HCT116 (cell line): ENCODE measurements around the gene ZBTB7C. TPM values are rescaled to one million over a fixed set of nuclear protein-coding genes. Genes with fewer than 3 reads are reported as not detected.

Source experiments
- ATAC-seq: fragments of 200-7000 bp; cut with Tn5 transposase; 2 replicates; pipeline ENCODE4 v1.9.1; 2020; ENCODE audit warnings: mild to moderate bottlenecking, moderate library complexity
- BruUV-seq: library from RNA; stranded (reverse); fragments of 400-500 nt; replicated peaks from 2 replicates; lab custom pipeline; 2021; lab: Mats Ljungman, UMichigan
- CTCF ChIA-PET: fragments of 300-600 bp; sonication (Branson Sonifier 250); formaldehyde crosslinking; loops from one replicate; lab custom pipeline; 2021; ENCODE audit warnings: antibody characterized with exemption; lab: Charles Lee
- POLR2A ChIA-PET: fragments of 300-600, 350-600 bp; sonication (Branson Sonifier 250); formaldehyde crosslinking; loops from one replicate; lab custom pipeline; 2021; ENCODE audit warnings: antibody characterized with exemption; lab: Charles Lee
- RAD21 ChIA-PET, 2 experiments: fragments of 300-600 bp; sonication (Branson Sonifier 250); formaldehyde crosslinking; loops; one replicate each; lab custom pipeline; 2023; ENCODE audit warnings: low total read pairs in 2 of 2; ENCODE audit not compliant: uncharacterized antibody in 2 of 2, unreplicated experiment in 2 of 2, low non-redundant PET in 1 of 2; lab: Charles Lee
- DNase-seq: peaks from one replicate; pipeline ENCODE4 v3.0.0-alpha.2; 2010; ENCODE audit warnings: low read depth, low spot score
- H2AFZ ChIP-seq: fragments of 200-600 bp; shearing (Covaris generic), sonication (generic); 2 replicates; pipeline ENCODE4 v1.6.1; 2017; ENCODE audit warnings: low read depth, mixed run types, mixed read lengths, antibody characterized with exemption, low read length; ENCODE audit not compliant: poor library complexity, severe bottlenecking
- H3K27ac ChIP-seq: 2 replicates; pipeline ENCODE4 v1.5.1; 2012; ENCODE audit warnings: low read depth, low read length
- H3K27me3 ChIP-seq: fragments of 200-600 bp; sonication (generic); 2 replicates; pipeline ENCODE4 v1.6.1; 2016; ENCODE audit warnings: mixed run types, low read length, mixed read lengths; ENCODE audit not compliant: insufficient read depth
- H3K36me3 ChIP-seq, 2 experiments: fragments of 200-500 bp in 1 of 2; fragments of 200-600 bp in 1 of 2; sonication (Bioruptor generic) in 1 of 2; sonication (generic) in 1 of 2; 2 replicates each; pipeline versions ENCODE4 v1.5.1 to v1.6.1; 2014 to 2016; ENCODE audit warnings: low read length in 2 of 2, inconsistent platforms in 1 of 2, mixed read lengths in 1 of 2, mixed run types in 1 of 2; ENCODE audit not compliant: insufficient read depth in 2 of 2, control insufficient read depth in 1 of 2
- H3K4me1 ChIP-seq, 2 experiments: fragments of 200-600 bp in 1 of 2; sonication (generic) in 1 of 2; 2 replicates each; pipeline versions ENCODE4 v1.5.1 to v1.6.1; 2012 to 2017; ENCODE audit warnings: low read length in 2 of 2, inconsistent platforms in 1 of 2, mild to moderate bottlenecking in 1 of 2, mixed read lengths in 1 of 2, mixed run types in 1 of 2, moderate library complexity in 1 of 2; ENCODE audit not compliant: insufficient read depth in 2 of 2, control insufficient read depth in 1 of 2
- H3K4me2 ChIP-seq: fragments of 200-600 bp; sonication (generic); 2 replicates; pipeline ENCODE4 v1.6.1; 2017; ENCODE audit warnings: mixed run types, low read length, mixed read lengths
- H3K4me3 ChIP-seq, 2 experiments: fragments of 200-600 bp in 1 of 2; sonication (generic) in 1 of 2; replicated peaks in 1 of 2; 2 replicates each; pipeline ENCODE4 v1.5.1; 2011 to 2016; ENCODE audit warnings: low read length in 2 of 2, control low read depth in 1 of 2, low read depth in 1 of 2, mild to moderate bottlenecking in 1 of 2, mixed read lengths in 1 of 2, mixed run types in 1 of 2
- H3K79me2 ChIP-seq: fragments of 200-600 bp; sonication (generic); 2 replicates; pipeline ENCODE4 v1.6.1; 2017; ENCODE audit warnings: mild to moderate bottlenecking, mixed run types, low read length, moderate library complexity, mixed read lengths; ENCODE audit not compliant: insufficient read depth
- H3K9ac ChIP-seq: fragments of 200-600 bp; sonication (generic); 2 replicates; pipeline ENCODE4 v1.6.1; 2016; ENCODE audit warnings: low read length, mixed read lengths
- H3K9me2 ChIP-seq: fragments of 200-600 bp; sonication (generic), shearing (Covaris generic); 2 replicates; pipeline ENCODE4 v1.6.1; 2017; ENCODE audit warnings: mixed run types, mild to moderate bottlenecking, moderate library complexity; ENCODE audit not compliant: insufficient read depth
- H3K9me3 ChIP-seq, 2 experiments: fragments of 200-500 bp in 1 of 2; fragments of 200-600 bp in 1 of 2; sonication (Bioruptor generic) in 1 of 2; sonication (generic) in 1 of 2; 2 replicates each; pipeline ENCODE4 v1.6.1; 2014 to 2017; ENCODE audit warnings: low read length in 2 of 2, mixed read lengths in 2 of 2, inconsistent platforms in 1 of 2, low read depth in 1 of 2, mild to moderate bottlenecking in 1 of 2, mixed run types in 1 of 2, moderate library complexity in 1 of 2; ENCODE audit not compliant: control insufficient read depth in 1 of 2, insufficient read depth in 1 of 2
- H4K20me1 ChIP-seq: fragments of 200-600 bp; sonication (generic), shearing (Covaris generic); 2 replicates; pipeline ENCODE4 v1.6.1; 2017; ENCODE audit warnings: mixed run types, mild to moderate bottlenecking, moderate library complexity; ENCODE audit not compliant: insufficient read depth
- CBX3 ChIP-seq: IDR thresholded peaks from 2 replicates; pipeline ENCODE4 v1.6.1; 2012; ENCODE audit warnings: low read depth
- ELF1 ChIP-seq: IDR thresholded peaks from 2 replicates; pipeline ENCODE4 v1.6.1; 2012; ENCODE audit warnings: low read depth, borderline replicate concordance
- JUND ChIP-seq: IDR thresholded peaks from 2 replicates; pipeline ENCODE4 v1.6.1; 2012
- MAX ChIP-seq: IDR thresholded peaks from 2 replicates; pipeline ENCODE4 v1.6.1; 2012
- RAD21 ChIP-seq: IDR thresholded peaks from 2 replicates; pipeline ENCODE4 v1.6.1; 2012; ENCODE audit warnings: low read depth, mild to moderate bottlenecking
- SP1 ChIP-seq: IDR thresholded peaks from 2 replicates; pipeline ENCODE4 v1.6.1; 2012; ENCODE audit warnings: low read depth
- YY1 ChIP-seq: IDR thresholded peaks from 2 replicates; pipeline ENCODE4 v1.6.1; 2011; ENCODE audit warnings: low read length, low read depth, moderate library complexity, mild to moderate bottlenecking; ENCODE audit not compliant: insufficient replicate concordance; ENCODE audit errors: extremely low read depth
- ZFX ChIP-seq: fragments of 450-650 bp; IDR thresholded peaks from 2 replicates; pipeline ENCODE4 v1.6.1; 2017
- ZNF274 ChIP-seq: fragments of 200-500 bp; sonication (Bioruptor generic); IDR thresholded peaks from 2 replicates; pipeline ENCODE4 v1.6.1; 2014; ENCODE audit warnings: mild to moderate bottlenecking, low read depth, low read length, inconsistent platforms
- intact Hi-C: fragments of 100-400 bp; cut with micrococcal nuclease; formaldehyde crosslinking; loops from 2 replicates; pipeline ENCODE4 v1.10.0; 2022
- total RNA-seq: library from RNA; stranded (reverse); gene quantifications from one replicate; pipeline ENCODE4 v1.2.1, GENCODE V29; 2021; ENCODE audit not compliant: unreplicated experiment
- TF ChIP-seq, protein P1 (sequence below), 3 experiments: fragments of 200-600 bp in 1 of 3; sonication (generic) in 1 of 3; IDR thresholded peaks in 2 of 3; conservative IDR thresholded peaks in 1 of 3; 2 replicates each; pipeline ENCODE4 v1.5.1; 2012 to 2017; ENCODE audit warnings: low read depth in 2 of 3, low read length in 2 of 3, antibody characterized with exemption in 1 of 3, borderline replicate concordance in 1 of 3, control low read depth in 1 of 3, mild to moderate bottlenecking in 1 of 3, mixed read lengths in 1 of 3, mixed run types in 1 of 3, moderate library complexity in 1 of 3; ENCODE audit not compliant: insufficient read depth in 1 of 3

Gene ZBTB7C
- total RNA-seq, 1 experiment from 2014 or later = 0.37 TPM

GRCh38 chr18:48037481-48038271 is 371.5 kb downstream of the ZBTB7C start:
- peak; percentile 94 for ATAC-seq
- RAD21 ChIA-PET = no interaction called here
- Histone ChIP-seq H4K20me1 (no peaks in the 10 kb centered on the region), H3K9ac (no peak overlapping the region)
- TF ChIP-seq ELF1 (no peak), RAD21 (peak; percentile 82), MAX (no peak), ZFX (no peak), SP1 (no peak), JUND (no peak), CBX3 (no peak), YY1 (peak; percentile 32), ZNF274 (no peak)
- TF ChIP-seq, protein P1, sequence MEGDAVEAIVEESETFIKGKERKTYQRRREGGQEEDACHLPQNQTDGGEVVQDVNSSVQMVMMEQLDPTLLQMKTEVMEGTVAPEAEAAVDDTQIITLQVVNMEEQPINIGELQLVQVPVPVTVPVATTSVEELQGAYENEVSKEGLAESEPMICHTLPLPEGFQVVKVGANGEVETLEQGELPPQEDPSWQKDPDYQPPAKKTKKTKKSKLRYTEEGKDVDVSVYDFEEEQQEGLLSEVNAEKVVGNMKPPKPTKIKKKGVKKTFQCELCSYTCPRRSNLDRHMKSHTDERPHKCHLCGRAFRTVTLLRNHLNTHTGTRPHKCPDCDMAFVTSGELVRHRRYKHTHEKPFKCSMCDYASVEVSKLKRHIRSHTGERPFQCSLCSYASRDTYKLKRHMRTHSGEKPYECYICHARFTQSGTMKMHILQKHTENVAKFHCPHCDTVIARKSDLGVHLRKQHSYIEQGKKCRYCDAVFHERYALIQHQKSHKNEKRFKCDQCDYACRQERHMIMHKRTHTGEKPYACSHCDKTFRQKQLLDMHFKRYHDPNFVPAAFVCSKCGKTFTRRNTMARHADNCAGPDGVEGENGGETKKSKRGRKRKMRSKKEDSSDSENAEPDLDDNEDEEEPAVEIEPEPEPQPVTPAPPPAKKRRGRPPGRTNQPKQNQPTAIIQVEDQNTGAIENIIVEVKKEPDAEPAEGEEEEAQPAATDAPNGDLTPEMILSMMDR (IDR thresholded peaks at IDR 0.05 in 2 of 3, conservative IDR thresholded peaks at IDR 0.05 in 1 of 3; ENCODE audit: borderline replicate concordance in 1 of 3, insufficient read depth in 1 of 3, low read depth in 2 of 3, low read length in 2 of 3) = peak; percentile 63 to 92 (median 69)
- TF ChIP-seq, all 23 proteins: peak for 3
- no peak overlapping the region for H2AFZ ChIP-seq
- H3K4me3 ChIP-seq = no peak overlapping the region
- peaks cover 0 to 10% of the 10 kb centered on the region in 2 experiments; a peak in 1 of 4 replicates for H3K4me1 ChIP-seq
- no peaks in the 10 kb centered on the region for H3K9me3 ChIP-seq
- ChIA-PET POLR2A (interaction anchor here (0.7 kb wide), 1 partner anchor 408 kb away, joined by 5 read pairs; no protein-coding TSS in a partner anchor), CTCF (interaction anchor here (0.6 to 2.6 kb wide), 11 partner anchors 11 to 419 kb away, joined by 3 to 22 read pairs (median 4); no protein-coding TSS in a partner anchor)
- DNase-seq = peak; percentile 26
- H3K4me2 ChIP-seq = no peak overlapping the region
- no TSS peak for BruUV-seq
- no peaks in the 10 kb centered on the region for H3K27me3 ChIP-seq
- no peaks in the 10 kb centered on the region for H3K9me2 ChIP-seq
- H3K27ac ChIP-seq = no peak overlapping the region
- no peaks in the 10 kb centered on the region for H3K79me2 ChIP-seq
- intact Hi-C loops = no loop called here
- H3K36me3 ChIP-seq = no peaks in the 10 kb centered on the region
